Measurements from ENCODE around the gene MYOZ2.

DNA sequence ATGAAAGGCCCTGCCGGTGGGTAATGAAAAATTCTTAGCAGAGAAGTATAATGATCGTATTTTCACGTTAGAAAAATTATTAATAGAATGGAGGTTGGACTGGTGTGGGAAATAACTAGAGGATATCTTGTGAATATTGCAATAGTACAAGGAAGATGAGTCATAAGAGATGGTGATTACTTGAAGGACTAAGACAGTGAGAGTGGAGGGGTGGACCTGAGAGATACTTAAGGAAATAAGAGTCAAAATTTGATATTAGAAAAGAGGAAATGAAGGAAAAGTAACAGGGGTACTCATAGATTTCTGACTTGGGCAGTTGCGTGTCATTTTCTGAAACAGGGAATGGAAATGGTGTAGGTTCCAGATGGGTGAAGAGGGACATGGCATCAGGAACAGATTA, 75.1 kb downstream of the MYOZ2 start:
- TF ChIP-seq EZH2 (IDR thresholded peaks at IDR 0.05; ENCODE audit: insufficient read depth, poor library complexity, severe bottlenecking) (no peak), EZH2phosphoT487 (IDR thresholded peaks at IDR 0.05; ENCODE audit: insufficient read depth, low read depth) (no peak)

Data from GM23248 (cell line).